DND-41 (cell line): ENCODE data around the gene GOSR2.
"Not testable (repeated sequence)": the region's sequence is repeated elsewhere in the genome, so short reads cannot be mapped to it uniquely, and the experiment has no call there.

ENCODE experiments used
- ATAC-seq: fragments of 200-7000 bp; cut with Tn5 transposase; 3 replicates; pipeline ENCODE4 v1.9.1; 2021; ENCODE audit warnings: low read depth; ENCODE audit not compliant: insufficient read depth
- DNase-seq: peaks from one replicate; pipeline ENCODE4 v3.0.0-alpha.2; 2020
- H2AFZ ChIP-seq: 2 replicates; pipeline ENCODE4 v1.6.0; 2012; ENCODE audit warnings: low read depth, low read length
- H3K27ac ChIP-seq: 2 replicates; pipeline ENCODE4 v1.5.1; 2012; ENCODE audit warnings: low read length, inconsistent platforms
- H3K27me3 ChIP-seq: fragments of 200-600 bp; sonication (generic); 2 replicates; pipeline ENCODE4 v1.6.0; 2012; ENCODE audit warnings: low read length, mild to moderate bottlenecking, inconsistent platforms; ENCODE audit not compliant: insufficient read depth, poor library complexity
- H3K36me3 ChIP-seq: 2 replicates; pipeline ENCODE4 v1.5.1; 2012; ENCODE audit warnings: low read length, inconsistent platforms; ENCODE audit not compliant: insufficient read depth
- H3K4me1 ChIP-seq: 2 replicates; pipeline ENCODE4 v1.5.1; 2012; ENCODE audit warnings: mild to moderate bottlenecking, low read length; ENCODE audit not compliant: insufficient read depth
- H3K4me2 ChIP-seq: 2 replicates; pipeline ENCODE4 v1.6.0; 2012; ENCODE audit warnings: mild to moderate bottlenecking, moderate library complexity, low read length, inconsistent platforms; ENCODE audit not compliant: insufficient read depth
- H3K4me3 ChIP-seq, 2 experiments: fragments of 200-600 bp in 1 of 2; shearing (Covaris generic) in 1 of 2; 2 replicates each; pipeline ENCODE4 v1.5.1; 2012 to 2016; ENCODE audit warnings: inconsistent platforms in 2 of 2, low read length in 2 of 2, mild to moderate bottlenecking in 2 of 2, low read depth in 1 of 2, moderate library complexity in 1 of 2
- H3K79me2 ChIP-seq: 2 replicates; pipeline ENCODE4 v1.6.0; 2012; ENCODE audit warnings: low read length, inconsistent platforms; ENCODE audit not compliant: insufficient read depth
- H3K9ac ChIP-seq: 2 replicates; pipeline ENCODE4 v1.6.0; 2012; ENCODE audit warnings: low read depth, mild to moderate bottlenecking, inconsistent platforms, low read length, moderate library complexity
- H3K9me3 ChIP-seq: 2 replicates; pipeline ENCODE4 v1.5.1; 2012; ENCODE audit warnings: low read length, moderate library complexity, mild to moderate bottlenecking, inconsistent platforms; ENCODE audit not compliant: insufficient read depth, severe bottlenecking
- H4K20me1 ChIP-seq: 2 replicates; pipeline ENCODE4 v1.6.0; 2012; ENCODE audit warnings: low read length; ENCODE audit not compliant: insufficient read depth
- EZH2 ChIP-seq: IDR thresholded peaks from 3 replicates; pipeline ENCODE4 v1.6.1; 2012; ENCODE audit warnings: borderline replicate concordance, low read depth, mild to moderate bottlenecking, moderate library complexity, low read length, inconsistent platforms; ENCODE audit not compliant: severe bottlenecking
- TF ChIP-seq, protein P1 (sequence below): IDR thresholded peaks from 2 replicates; pipeline ENCODE4 v1.5.1; 2012; ENCODE audit warnings: borderline replicate concordance, low read length, moderate library complexity, mild to moderate bottlenecking; ENCODE audit not compliant: poor library complexity, severe bottlenecking; ENCODE audit errors: extremely low read depth

GOSR2 gene

GRCh38 chr17:46950997-46951621, 28.1 kb downstream of the GOSR2 start:
- Histone ChIP-seq H3K9me3 (no peaks in the 10 kb centered on the region), H3K9ac (no peak overlapping the region), H3K27me3 (no peaks in the 10 kb centered on the region), H3K4me1 (no peaks in the 10 kb centered on the region), H4K20me1 (no peaks in the 10 kb centered on the region; the same call in 1 of the 2 replicates), H3K36me3 (no peaks in the 10 kb centered on the region), H3K4me3 (no peak overlapping the region), H3K27ac (no peak overlapping the region), H3K79me2 (no peaks in the 10 kb centered on the region), H2AFZ (no peak overlapping the region), H3K4me2 (no peak overlapping the region)
- TF ChIP-seq, protein P1, sequence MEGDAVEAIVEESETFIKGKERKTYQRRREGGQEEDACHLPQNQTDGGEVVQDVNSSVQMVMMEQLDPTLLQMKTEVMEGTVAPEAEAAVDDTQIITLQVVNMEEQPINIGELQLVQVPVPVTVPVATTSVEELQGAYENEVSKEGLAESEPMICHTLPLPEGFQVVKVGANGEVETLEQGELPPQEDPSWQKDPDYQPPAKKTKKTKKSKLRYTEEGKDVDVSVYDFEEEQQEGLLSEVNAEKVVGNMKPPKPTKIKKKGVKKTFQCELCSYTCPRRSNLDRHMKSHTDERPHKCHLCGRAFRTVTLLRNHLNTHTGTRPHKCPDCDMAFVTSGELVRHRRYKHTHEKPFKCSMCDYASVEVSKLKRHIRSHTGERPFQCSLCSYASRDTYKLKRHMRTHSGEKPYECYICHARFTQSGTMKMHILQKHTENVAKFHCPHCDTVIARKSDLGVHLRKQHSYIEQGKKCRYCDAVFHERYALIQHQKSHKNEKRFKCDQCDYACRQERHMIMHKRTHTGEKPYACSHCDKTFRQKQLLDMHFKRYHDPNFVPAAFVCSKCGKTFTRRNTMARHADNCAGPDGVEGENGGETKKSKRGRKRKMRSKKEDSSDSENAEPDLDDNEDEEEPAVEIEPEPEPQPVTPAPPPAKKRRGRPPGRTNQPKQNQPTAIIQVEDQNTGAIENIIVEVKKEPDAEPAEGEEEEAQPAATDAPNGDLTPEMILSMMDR, result no peak
- no peak for TF ChIP-seq EZH2
- DNase-seq (no peak), ATAC-seq (no peak)

DNA sequence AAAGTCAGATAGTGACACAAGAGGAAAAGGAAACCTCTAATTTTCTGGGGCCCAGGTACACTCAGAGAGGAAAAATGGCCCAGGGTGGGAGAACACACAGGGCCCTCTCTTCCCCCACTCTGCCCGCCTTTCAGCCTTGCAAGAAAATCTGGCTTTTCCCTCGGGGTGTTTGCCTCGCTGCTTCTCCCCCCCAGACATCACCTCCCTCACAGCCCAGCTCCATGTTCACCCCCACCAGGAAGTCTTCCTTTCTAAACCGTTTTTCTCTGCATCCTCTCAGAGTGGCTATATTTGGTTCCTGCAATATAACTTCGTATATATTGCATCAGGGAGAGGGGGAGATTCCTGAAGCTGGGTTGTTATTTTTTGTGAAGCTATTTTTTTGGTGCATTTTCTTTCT, 28.7 kb downstream of the GOSR2 start:
- no peak for TF ChIP-seq EZH2
- TF ChIP-seq, protein P1, result no peak
- DNase-seq (no peak), ATAC-seq (no peak)
- H3K4me2 ChIP-seq, result no peak overlapping the region
- no peak overlapping the region for H3K4me3 ChIP-seq
- H3K36me3 ChIP-seq, result no peaks in the 10 kb centered on the region
- H3K9me3 ChIP-seq, result no peaks in the 10 kb centered on the region
- no peaks in the 10 kb centered on the region for H3K4me1 ChIP-seq
- no peaks in the 10 kb centered on the region; the same call in 1 of the 2 replicates for H4K20me1 ChIP-seq
- H3K79me2 ChIP-seq, result no peaks in the 10 kb centered on the region
- H3K27me3 ChIP-seq, result no peaks in the 10 kb centered on the region
- H2AFZ ChIP-seq, result no peak overlapping the region
- H3K9ac ChIP-seq, result no peak overlapping the region
- no peak overlapping the region for H3K27ac ChIP-seq

DNA sequence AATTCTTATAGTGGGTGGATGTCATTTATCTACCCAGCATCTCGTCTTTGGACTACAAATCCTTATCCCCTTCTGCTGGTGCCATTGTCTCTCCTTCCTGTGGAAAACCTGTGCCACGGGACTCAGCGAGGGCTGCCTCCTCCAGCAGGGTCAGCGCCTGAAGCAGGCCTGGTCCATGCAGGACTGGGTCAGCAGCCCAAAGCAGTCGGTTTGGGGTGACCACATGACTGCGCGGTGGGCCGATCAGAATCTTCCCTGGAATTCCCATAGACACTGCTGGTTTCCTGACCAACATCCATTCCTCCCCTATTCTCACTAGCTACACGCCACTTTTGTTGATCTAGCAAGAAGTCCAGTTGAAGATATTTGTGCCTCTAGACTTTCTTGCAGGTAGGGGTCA, 29.2 kb downstream of the GOSR2 start:
- Histone ChIP-seq H3K4me2 (no peak overlapping the region), H2AFZ (no peak overlapping the region), H3K36me3 (no peaks in the 10 kb centered on the region), H3K4me3 (no peak overlapping the region), H3K27ac (no peak overlapping the region), H3K4me1 (no peaks in the 10 kb centered on the region), H3K9me3 (no peaks in the 10 kb centered on the region), H3K79me2 (no peaks in the 10 kb centered on the region), H3K9ac (no peak overlapping the region), H3K27me3 (no peaks in the 10 kb centered on the region), H4K20me1 (no peaks in the 10 kb centered on the region; the same call in 1 of the 2 replicates)
- ATAC-seq (no peak), DNase-seq (no peak)
- TF ChIP-seq, protein P1, result no peak
- no peak for TF ChIP-seq EZH2

DNA sequence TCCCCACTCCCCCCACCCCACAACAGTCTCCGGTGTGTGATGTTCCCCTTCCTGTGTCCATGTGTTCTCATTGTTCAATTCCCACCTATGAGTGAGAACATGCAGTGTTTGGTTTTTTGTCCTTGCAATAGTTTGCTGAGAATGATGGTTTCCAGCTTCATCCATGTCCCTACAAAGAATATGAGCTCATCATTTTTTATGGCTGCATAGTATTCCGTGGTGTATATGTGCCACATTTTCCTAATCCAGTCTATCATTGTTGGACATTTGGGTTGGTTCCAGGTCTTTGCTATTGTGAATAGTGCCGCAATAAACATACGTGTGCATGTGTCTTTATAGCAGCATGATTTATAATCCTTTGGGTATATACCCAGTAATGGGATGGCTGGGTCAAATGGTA, 30.2 kb downstream of the GOSR2 start:
- ATAC-seq, H3K4me2 ChIP-seq, H2AFZ ChIP-seq, H3K9me3 ChIP-seq, H3K4me3 ChIP-seq, H4K20me1 ChIP-seq, H3K9ac ChIP-seq, H3K27ac ChIP-seq, H3K79me2 ChIP-seq, H3K4me1 ChIP-seq, DNase-seq, H3K27me3 ChIP-seq, H3K36me3 ChIP-seq: not testable (repeated sequence)
